ENCODE results near the gene ATOH8. TPM values are rescaled to one million over a fixed set of nuclear protein-coding genes. Genes with fewer than 3 reads are reported as not detected.
A peak's percentile ranks its signal among the peaks of the same experiment; 100 is the strongest.

Gene ATOH8
- total RNA-seq, 4 donors from 2014 or later: 13.2 to 83.0 (median 45.3) TPM

GRCh38 chr2:85779641-85780315, 26.0 kb downstream of the ATOH8 start:
- no peaks in the 10 kb centered on the region for H3K27me3 ChIP-seq
- H3K36me3 ChIP-seq: no peaks in the 10 kb centered on the region
- H3K27ac ChIP-seq: no peak overlapping the region
- no peak for DNase-seq
- TF ChIP-seq, protein P1, sequence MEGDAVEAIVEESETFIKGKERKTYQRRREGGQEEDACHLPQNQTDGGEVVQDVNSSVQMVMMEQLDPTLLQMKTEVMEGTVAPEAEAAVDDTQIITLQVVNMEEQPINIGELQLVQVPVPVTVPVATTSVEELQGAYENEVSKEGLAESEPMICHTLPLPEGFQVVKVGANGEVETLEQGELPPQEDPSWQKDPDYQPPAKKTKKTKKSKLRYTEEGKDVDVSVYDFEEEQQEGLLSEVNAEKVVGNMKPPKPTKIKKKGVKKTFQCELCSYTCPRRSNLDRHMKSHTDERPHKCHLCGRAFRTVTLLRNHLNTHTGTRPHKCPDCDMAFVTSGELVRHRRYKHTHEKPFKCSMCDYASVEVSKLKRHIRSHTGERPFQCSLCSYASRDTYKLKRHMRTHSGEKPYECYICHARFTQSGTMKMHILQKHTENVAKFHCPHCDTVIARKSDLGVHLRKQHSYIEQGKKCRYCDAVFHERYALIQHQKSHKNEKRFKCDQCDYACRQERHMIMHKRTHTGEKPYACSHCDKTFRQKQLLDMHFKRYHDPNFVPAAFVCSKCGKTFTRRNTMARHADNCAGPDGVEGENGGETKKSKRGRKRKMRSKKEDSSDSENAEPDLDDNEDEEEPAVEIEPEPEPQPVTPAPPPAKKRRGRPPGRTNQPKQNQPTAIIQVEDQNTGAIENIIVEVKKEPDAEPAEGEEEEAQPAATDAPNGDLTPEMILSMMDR (IDR thresholded peaks at IDR 0.05): no peak
- TF ChIP-seq POLR2A (IDR thresholded peaks at IDR 0.05): no peak
- H3K4me1 ChIP-seq: peaks cover 0 to 11% of the 10 kb centered on the region in 2 donors
- intact Hi-C loops (cut with DNase I; ENCODE audit: low total_unique reads): no loop called here
- H3K4me3 ChIP-seq: no peak overlapping the region
- H3K9me3 ChIP-seq: no peaks in the 10 kb centered on the region

DNA sequence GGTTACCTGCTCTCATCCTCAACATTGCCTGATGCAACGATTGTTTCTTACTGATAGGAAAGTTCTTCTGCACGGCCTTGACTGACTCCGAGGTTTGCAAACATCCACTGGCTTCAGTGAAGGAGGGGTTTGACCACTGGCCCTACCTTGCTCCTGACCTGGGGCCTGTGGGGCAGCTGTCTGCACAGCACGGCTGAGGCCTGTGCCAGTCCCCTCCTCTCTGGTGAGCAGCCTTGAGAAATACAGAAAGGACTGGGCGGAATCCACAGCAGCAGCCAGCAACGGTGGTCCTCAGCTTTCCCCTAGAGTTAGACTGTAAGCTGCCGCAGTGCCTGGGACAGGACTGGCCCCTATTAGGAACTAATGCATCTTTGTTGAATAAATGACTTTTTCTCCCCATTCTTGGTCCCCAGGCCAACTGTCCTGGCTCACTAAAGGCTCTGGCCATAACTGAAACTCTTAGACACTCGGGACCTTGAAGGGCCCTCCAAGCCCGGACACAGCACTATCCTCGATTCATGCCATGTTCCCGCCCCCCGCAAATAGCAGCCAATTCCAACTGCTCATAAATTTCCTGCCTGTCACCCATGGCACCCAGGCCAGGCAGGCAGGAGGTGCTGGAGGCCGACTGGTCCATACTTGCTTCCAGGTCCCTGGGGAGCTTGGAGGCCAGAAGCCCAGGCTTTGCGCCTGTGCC, 26.7 kb downstream of the ATOH8 start:
- no peak for DNase-seq
- no peak for TF ChIP-seq POLR2A (IDR thresholded peaks at IDR 0.05)
- TF ChIP-seq, protein P1 (IDR thresholded peaks at IDR 0.05): no peak
- Histone ChIP-seq H3K36me3 (no peaks in the 10 kb centered on the region), H3K4me1 (peaks cover 0 to 18% of the 10 kb centered on the region in 2 donors), H3K9me3 (no peaks in the 10 kb centered on the region), H3K4me3 (no peak overlapping the region), H3K27ac (no peak overlapping the region), H3K27me3 (no peaks in the 10 kb centered on the region)
- intact Hi-C loops (cut with DNase I; ENCODE audit: low total_unique reads): no loop called here

DNA sequence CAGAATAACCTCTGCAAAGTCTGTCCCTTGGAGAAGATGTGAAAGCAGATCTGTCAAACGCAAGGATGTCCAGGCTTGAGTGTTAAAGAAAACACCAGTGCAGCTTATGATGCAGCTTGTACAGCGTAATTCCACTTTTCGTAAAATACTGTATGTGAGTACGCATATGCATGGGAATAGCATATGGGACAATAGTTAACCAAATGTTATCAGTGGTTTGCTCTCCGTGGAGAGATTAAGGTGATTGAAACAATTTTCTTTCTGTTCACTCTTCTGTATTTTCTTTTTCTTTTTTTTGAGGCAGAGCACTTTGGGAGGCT, 27.2 kb downstream of the ATOH8 start:
- H3K4me3 ChIP-seq: no peak overlapping the region
- intact Hi-C loops (cut with DNase I; ENCODE audit: low total_unique reads): no loop called here
- H3K4me1 ChIP-seq: peaks cover 0 to 22% of the 10 kb centered on the region in 2 donors
- H3K9me3 ChIP-seq: no peaks in the 10 kb centered on the region
- no peak for DNase-seq
- H3K36me3 ChIP-seq: no peaks in the 10 kb centered on the region
- H3K27me3 ChIP-seq: no peaks in the 10 kb centered on the region
- no peak for TF ChIP-seq POLR2A (IDR thresholded peaks at IDR 0.05)
- TF ChIP-seq, protein P1 (IDR thresholded peaks at IDR 0.05): no peak
- no peak overlapping the region for H3K27ac ChIP-seq

DNA sequence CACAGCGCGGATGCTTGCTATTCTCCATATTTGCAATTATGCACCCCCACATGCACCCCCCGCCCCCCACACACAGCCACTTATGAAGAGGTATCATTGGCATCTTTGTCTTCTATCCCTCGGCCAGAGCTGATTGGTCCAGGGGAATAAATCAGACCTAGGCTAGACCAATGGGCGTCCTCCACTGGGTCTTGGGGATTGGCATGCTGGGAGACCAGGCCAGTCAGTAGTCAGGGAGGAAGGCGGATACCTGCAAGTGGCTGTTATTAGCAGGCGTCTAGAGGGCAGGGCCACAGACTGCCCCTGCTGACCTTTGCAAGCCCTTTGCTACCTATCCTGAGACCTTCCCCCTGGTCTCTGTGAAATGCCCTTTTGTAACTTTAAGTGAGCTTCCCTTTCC, 30.0 kb downstream of the ATOH8 start:
- no peaks in the 10 kb centered on the region for H3K36me3 ChIP-seq
- intact Hi-C loops (cut with DNase I; ENCODE audit: low total_unique reads): no loop called here
- peaks cover 0 to 22% of the 10 kb centered on the region in 2 donors for H3K4me1 ChIP-seq
- H3K27me3 ChIP-seq: no peaks in the 10 kb centered on the region
- H3K27ac ChIP-seq: no peak overlapping the region
- H3K4me3 ChIP-seq: no peak overlapping the region
- H3K9me3 ChIP-seq: no peaks in the 10 kb centered on the region
- no peak for DNase-seq
- TF ChIP-seq POLR2A (IDR thresholded peaks at IDR 0.05): no peak
- TF ChIP-seq, protein P1 (IDR thresholded peaks at IDR 0.05): no peak

DNA sequence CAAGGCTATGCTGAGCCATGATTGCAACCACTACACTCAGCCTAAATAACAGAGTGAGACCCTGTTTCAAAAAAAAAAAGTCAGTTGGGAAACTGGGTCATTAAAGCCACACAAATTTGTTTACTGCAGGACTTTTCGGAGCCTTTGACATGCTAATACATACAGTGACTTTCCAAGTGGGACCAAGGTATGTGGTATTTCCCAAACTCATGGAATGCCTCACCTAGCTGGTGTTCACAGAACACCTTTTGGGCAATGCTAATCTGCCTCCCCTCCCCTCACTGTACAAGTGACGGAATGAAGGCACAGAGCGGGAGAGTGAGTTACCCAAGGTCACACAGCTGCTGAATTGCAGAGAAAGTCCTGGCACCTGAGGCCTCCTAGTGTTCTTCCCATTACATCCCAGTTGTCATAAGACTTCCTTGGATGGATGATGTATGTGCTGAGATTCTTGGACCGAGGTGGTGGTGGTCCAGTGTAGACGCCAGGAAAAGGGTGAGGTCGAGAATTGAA, 30.7 kb downstream of the ATOH8 start:
- peaks cover 0 to 22% of the 10 kb centered on the region in 2 donors for H3K4me1 ChIP-seq
- TF ChIP-seq POLR2A (IDR thresholded peaks at IDR 0.05): no peak
- TF ChIP-seq, protein P1 (IDR thresholded peaks at IDR 0.05): no peak
- H3K27ac ChIP-seq: peak overlapping the region; percentile 70 to 78
- H3K4me3 ChIP-seq: no peak overlapping the region
- intact Hi-C loops (cut with DNase I; ENCODE audit: low total_unique reads): no loop called here
- no peaks in the 10 kb centered on the region for H3K27me3 ChIP-seq
- H3K36me3 ChIP-seq: no peaks in the 10 kb centered on the region
- no peaks in the 10 kb centered on the region for H3K9me3 ChIP-seq
- DNase-seq: no peak

Data from uterus (tissue), 4 donors.